GM18867 (cell line): ENCODE measurements around the gene LTK.

ENCODE experiments used
- ATAC-seq: cut with Tn5 transposase; IDR thresholded peaks from one replicate; pipeline ENCODE4 v1.9.1; 2021; ENCODE audit warnings: mild to moderate bottlenecking, moderate library complexity; ENCODE audit not compliant: unreplicated experiment

Gene LTK

GRCh38 chr15:41499109-41499851, 14.3 kb downstream of the LTK start:
- ATAC-seq, result no peak

- no peak for ATAC-seq
Measured at GRCh38 chr15:41498657-41499056, 15.0 kb downstream of the LTK start.

GRCh38 chr15:41495736-41496599, 17.7 kb downstream of the LTK start:
- ATAC-seq, result no peak

- no peak for ATAC-seq
Measured at GRCh38 chr15:41494922-41495735, 18.5 kb downstream of the LTK start.

GRCh38 chr15:41494190-41494921, 19.3 kb downstream of the LTK start:
- peak; percentile 22 for ATAC-seq

- no peak for ATAC-seq
Measured at GRCh38 chr15:41493902-41494189, 19.8 kb downstream of the LTK start.

GRCh38 chr15:41493205-41493901, 20.3 kb downstream of the LTK start, which contains the start of gene ITPKA:
TSS of gene ITPKA (plus strand) at chr15:41493874. CDS start at chr15:41493928, 54 bp downstream.
- ATAC-seq, result peak; percentile 83

GRCh38 chr15:41492597-41493204, 20.9 kb downstream of the LTK start:
- no peak for ATAC-seq

GRCh38 chr15:41491889-41492288, 21.7 kb downstream of the LTK start:
- no peak for ATAC-seq

GRCh38 chr15:41490355-41490754, 23.3 kb downstream of the LTK start:
- ATAC-seq, result no peak

GRCh38 chr15:41489641-41490040, 24.0 kb downstream of the LTK start:
- no peak for ATAC-seq

GRCh38 chr15:41487802-41488201, 25.8 kb downstream of the LTK start:
- ATAC-seq, result no peak

- no peak for ATAC-seq
Measured at GRCh38 chr15:41487381-41487780, 26.2 kb downstream of the LTK start.

- no peak for ATAC-seq
Measured at GRCh38 chr15:41486286-41486685, 27.3 kb downstream of the LTK start.

- ATAC-seq, result no peak
Measured at GRCh38 chr15:41484937-41485625, 28.5 kb downstream of the LTK start.

GRCh38 chr15:41483519-41483918, 30.1 kb downstream of the LTK start:
- ATAC-seq, result no peak

- peak; percentile 77 for ATAC-seq
Measured at GRCh38 chr15:41483115-41483514, 30.5 kb downstream of the LTK start.

GRCh38 chr15:41482110-41482877, 31.3 kb downstream of the LTK start:
- no peak for ATAC-seq
